Epithelial cell of umbilical artery (primary cell): ENCODE data around the gene TCTN2. TPM values are rescaled to one million over a fixed set of nuclear protein-coding genes. Genes with fewer than 3 reads are reported as not detected.

Experiments
- total RNA-seq: library from RNA; depleted of rRNA; stranded (reverse); fragments of >200 nt; gene quantifications from 2 replicates; pipeline ENCODE4 v1.2.3, GENCODE V29; 2014

TCTN2 gene
- 4.6 and 8.1 TPM in 2 replicates for total RNA-seq

DNA sequence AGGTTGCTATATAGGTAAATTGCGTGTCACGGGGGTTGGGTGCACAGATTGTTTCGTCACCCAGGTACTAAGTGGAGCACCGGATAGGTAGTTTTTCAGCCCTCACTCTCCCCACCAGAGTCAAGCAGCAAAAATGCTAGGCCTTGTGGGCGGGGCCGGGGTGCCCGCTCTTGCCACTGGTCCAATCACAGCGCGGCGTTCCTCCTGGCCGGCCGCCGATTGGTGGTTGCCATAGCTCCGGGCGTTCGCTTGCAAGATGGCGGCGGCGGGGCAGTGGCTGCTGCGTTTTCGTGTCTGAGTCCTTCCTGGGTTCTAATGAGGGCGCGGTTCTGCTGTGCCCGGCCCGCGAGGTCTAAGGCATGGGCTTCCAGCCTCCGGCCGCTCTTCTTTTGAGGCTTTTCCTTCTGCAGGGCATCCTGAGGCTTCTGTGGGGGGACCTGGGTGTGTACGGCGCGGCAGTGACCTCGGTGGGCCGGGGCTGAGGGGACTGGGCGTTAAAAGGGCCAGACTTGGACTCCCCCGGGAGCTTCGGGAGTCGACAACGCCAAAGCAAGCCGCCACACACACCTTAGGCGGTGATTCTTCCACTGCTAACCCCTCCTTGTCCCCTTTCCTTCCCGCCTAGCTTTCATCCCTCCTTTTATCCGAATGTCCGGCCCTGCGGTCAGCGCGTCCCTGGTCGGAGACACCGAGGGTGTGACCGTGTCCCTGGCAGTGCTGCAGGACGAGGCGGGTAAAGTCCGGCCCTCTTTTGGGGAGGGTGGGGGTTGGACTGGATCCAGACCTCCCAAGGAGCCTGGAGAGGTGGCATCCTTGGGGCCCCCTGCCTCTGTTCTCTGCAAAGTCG is at the start of gene TCTN2:
Gene TCTN2 (plus strand): TSS at position 232 of the 847 bp plus-strand sequence. CDS start 128 bp downstream, at position 360.

DNA sequence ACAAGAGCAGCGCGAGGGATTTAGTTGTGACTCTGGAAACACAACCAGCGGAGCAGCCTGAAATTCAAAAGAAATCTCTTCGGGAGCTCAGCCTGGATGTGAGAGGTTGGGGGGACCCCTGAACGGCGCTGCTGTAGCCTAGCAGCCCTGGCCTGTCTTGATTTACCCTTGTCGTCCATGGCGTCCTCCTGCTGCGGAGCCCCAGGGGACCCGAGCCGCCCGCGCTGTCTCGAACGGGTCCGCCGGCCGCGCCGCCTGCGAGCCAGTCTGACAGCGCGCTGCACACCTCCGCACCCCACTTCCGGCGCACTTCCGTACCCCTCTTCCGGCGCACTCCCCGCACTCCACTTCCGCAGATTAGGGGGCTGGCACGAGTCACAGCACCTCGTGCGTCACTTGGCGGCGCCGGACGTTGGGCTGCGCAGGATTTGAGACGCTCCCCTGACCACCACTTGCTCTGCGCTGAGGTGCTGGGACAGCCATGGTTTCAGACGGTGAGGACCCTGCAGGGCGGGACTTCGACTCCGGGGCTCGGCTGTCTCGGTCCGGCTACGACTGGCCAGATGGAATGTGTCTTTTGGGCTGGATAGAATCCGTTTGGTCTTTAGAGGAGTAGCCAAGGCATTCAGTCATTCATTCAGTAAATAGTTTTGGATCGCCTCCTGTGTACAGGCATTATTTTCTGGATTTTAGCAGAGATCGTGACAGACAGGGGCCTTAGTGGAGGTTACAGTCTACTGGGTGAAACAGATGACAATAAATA is 37.4 kb upstream of the TCTN2 start, which contains the start of the genes EIF2B1 and GTF2H3:
Gene EIF2B1 (minus strand): TSS at position 308 of the 763 bp plus-strand sequence. CDS start 129 bp downstream, at position 179.
Gene GTF2H3 (plus strand): TSS at position 451 of the 763 bp plus-strand sequence. CDS start 31 bp downstream, at position 482.

Other genes with a start within 250 kb of the TCTN2 start
- gene RILPL2, start 234.4 kb upstream of the TCTN2 start, total RNA-seq, result 5.8 and 7.1 TPM in 2 replicates
- gene SNRNP35, start 213.0 kb upstream of the TCTN2 start, total RNA-seq, result 12.0 and 13.7 TPM in 2 replicates
- gene RILPL1, start 137.4 kb upstream of the TCTN2 start, total RNA-seq, result 5.2 and 6.5 TPM in 2 replicates
- 455 and 546 TPM in 2 replicates for gene TMED2, start 86.6 kb upstream of the TCTN2 start, total RNA-seq
- 15.9 and 19.0 TPM in 2 replicates for gene DDX55, start 69.0 kb upstream of the TCTN2 start, total RNA-seq
- 46.8 and 63.1 TPM in 2 replicates for gene EIF2B1, start 37.4 kb upstream of the TCTN2 start, total RNA-seq
- 65.9 and 73.6 TPM in 2 replicates for gene GTF2H3, start 37.3 kb upstream of the TCTN2 start, total RNA-seq
- gene ATP6V0A2, start 41.2 kb downstream of the TCTN2 start, total RNA-seq, result 20.1 and 27.8 TPM in 2 replicates
- under 0.01 and 0.15 TPM in 2 replicates for gene DNAH10, start 91.2 kb downstream of the TCTN2 start, total RNA-seq